Duodenal mucosa (tissue), 2 donors: ENCODE data around the gene CACNA2D3.

Source experiments
- H3K27ac ChIP-seq: one replicate; pipeline ENCODE4 v1.7.0; 2013; ENCODE audit warnings: low read depth, low read length
- H3K27me3 ChIP-seq, 2 donors: one replicate each; pipeline ENCODE4 v1.7.0; 2013; ENCODE audit warnings: low read length in 2 of 2, control low read depth in 1 of 2; ENCODE audit not compliant: insufficient read depth in 2 of 2, control insufficient read depth in 1 of 2
- H3K36me3 ChIP-seq, 2 donors: one replicate each; pipeline ENCODE4 v1.7.0; 2013; ENCODE audit warnings: low read length in 2 of 2, control low read depth in 1 of 2; ENCODE audit not compliant: insufficient read depth in 2 of 2, control insufficient read depth in 1 of 2
- H3K4me1 ChIP-seq, 2 donors: one replicate each; pipeline ENCODE4 v1.7.0; 2013; ENCODE audit warnings: low read length in 2 of 2, control low read depth in 1 of 2; ENCODE audit not compliant: insufficient read depth in 2 of 2, control insufficient read depth in 1 of 2
- H3K4me3 ChIP-seq, 2 donors: one replicate each; pipeline ENCODE4 v1.7.0; 2013; ENCODE audit warnings: low read length in 2 of 2, low read depth in 1 of 2
- H3K9ac ChIP-seq, 2 donors: one replicate each; pipeline ENCODE4 v1.7.0; 2013; ENCODE audit warnings: low read length in 2 of 2, low read depth in 1 of 2
- H3K9me3 ChIP-seq, 2 donors: one replicate each; pipeline ENCODE4 v1.7.0; 2013; ENCODE audit warnings: low read length in 2 of 2, control low read depth in 1 of 2; ENCODE audit not compliant: control insufficient read depth in 1 of 2

Gene CACNA2D3

DNA sequence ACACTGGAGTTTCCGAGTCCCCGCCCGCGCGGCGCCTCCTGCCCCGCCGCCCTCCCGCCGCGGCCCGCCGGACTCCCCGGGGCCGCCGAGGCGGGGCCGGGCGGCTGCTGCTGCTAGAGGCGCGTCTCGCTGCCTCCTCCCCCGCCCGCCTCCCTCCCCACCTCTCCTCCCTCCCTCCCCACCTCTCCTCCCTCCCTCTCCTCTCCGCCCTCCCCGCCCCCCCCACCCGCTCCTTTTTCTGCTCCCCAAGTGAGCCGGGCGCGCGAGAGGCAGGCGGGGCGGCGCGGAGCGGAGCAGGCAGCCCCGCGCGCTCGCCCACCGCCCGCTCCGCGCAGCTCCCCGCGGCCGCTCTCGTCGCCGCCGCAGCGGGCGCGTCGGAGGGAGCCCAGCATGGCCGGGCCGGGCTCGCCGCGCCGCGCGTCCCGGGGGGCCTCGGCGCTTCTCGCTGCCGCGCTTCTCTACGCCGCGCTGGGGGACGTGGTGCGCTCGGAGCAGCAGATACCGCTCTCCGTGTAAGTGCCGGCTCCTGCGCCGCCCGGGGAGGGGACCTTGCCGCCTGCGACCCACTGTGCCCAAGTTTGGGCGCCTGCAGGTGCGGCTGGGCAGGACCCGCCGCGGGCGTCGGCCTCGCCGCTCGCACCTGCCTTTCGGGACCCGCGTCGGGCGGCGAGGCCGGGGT is at the start of gene CACNA2D3:
Gene CACNA2D3, plus strand, starts transcription at position 229 of the 679 bp plus-strand sequence.
- H3K4me1 ChIP-seq = peaks cover 0 to 2% of the 10 kb centered on the region in 2 donors
- H3K4me3 ChIP-seq = peak within 1 kb of the TSS; percentile 28 to 29
- H3K27me3 ChIP-seq = peaks cover 44 to 55% of the 10 kb centered on the region in 2 donors
- no peaks in the 10 kb centered on the region for H3K36me3 ChIP-seq
- no peaks in the 10 kb centered on the region for H3K9me3 ChIP-seq
- H3K9ac ChIP-seq = no peak within 1 kb of the TSS
- H3K27ac ChIP-seq = no peak within 1 kb of the TSS

- Histone ChIP-seq H3K4me1 (no peaks in the 10 kb centered on the region), H3K9ac (no peak overlapping the region)
Observed at GRCh38 chr3:54073386-54073785, 49.0 kb upstream of the CACNA2D3 start.

DNA sequence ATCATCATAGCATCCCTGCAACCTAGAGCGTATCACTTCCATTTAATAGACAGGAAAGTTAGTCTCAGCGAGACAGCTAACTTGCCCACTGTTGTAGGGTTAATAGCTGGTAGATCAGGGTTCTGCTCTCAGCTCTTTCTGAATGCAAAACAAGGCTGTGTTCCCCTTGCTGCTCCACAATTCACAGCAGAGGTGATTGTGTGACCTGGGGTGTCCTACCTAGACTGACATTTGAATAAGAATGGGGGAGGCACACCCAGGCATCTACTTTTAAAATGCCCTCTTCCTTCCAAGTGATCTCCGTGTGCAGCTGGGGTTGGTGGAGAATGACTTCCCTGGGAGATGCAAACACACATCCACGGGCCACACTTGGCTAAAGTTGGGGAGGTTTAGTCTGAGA is 43.0 kb upstream of the CACNA2D3 start:
- H3K4me3 ChIP-seq = no peak overlapping the region
- H3K9me3 ChIP-seq = no peaks in the 10 kb centered on the region
- peaks cover 3 to 6% of the 10 kb centered on the region in 2 donors for H3K27me3 ChIP-seq
- no peak overlapping the region for H3K27ac ChIP-seq
- no peak overlapping the region for H3K9ac ChIP-seq
- no peaks in the 10 kb centered on the region for H3K36me3 ChIP-seq
- no peaks in the 10 kb centered on the region for H3K4me1 ChIP-seq

More at GRCh38 chr3:54073386-54073785, 49.0 kb upstream of the CACNA2D3 start:
- Histone ChIP-seq H3K36me3 (no peaks in the 10 kb centered on the region), H3K4me3 (no peak overlapping the region), H3K27me3 (peaks cover 2 to 3% of the 10 kb centered on the region in 2 donors), H3K9me3 (peaks cover 12% of the 10 kb centered on the region in 2 donors), H3K27ac (no peak overlapping the region)

- Histone ChIP-seq H3K27ac (no peak overlapping the region), H3K36me3 (no peaks in the 10 kb centered on the region), H3K4me1 (no peaks in the 10 kb centered on the region), H3K9ac (no peak overlapping the region), H3K4me3 (no peak overlapping the region), H3K9me3 (no peaks in the 10 kb centered on the region), H3K27me3 (peaks cover 3 to 10% of the 10 kb centered on the region in 2 donors)
Observed at GRCh38 chr3:54079730-54080325, 42.5 kb upstream of the CACNA2D3 start.

DNA sequence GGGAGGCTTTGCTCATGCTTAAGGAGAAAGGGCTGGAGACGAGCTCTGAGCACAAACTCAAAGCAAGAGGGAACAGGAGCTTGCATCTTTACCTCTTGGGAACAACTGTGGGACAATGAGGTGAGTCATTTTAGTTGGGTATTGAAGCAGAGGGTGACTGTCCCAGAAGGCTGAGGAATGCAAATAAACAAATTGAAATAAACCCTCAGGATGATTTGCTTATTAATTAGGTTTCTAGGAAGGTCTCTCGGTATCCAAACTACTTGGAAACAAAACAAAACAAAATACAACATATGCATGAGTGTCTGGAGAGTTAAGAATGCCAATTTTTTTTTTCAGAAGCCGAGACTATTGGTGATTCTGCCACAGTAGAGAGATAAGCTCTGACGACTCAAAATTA is 38.4 kb upstream of the CACNA2D3 start:
- Histone ChIP-seq H3K36me3 (no peaks in the 10 kb centered on the region), H3K27ac (no peak overlapping the region), H3K27me3 (peaks cover 17 to 23% of the 10 kb centered on the region in 2 donors), H3K9me3 (no peaks in the 10 kb centered on the region), H3K9ac (no peak overlapping the region), H3K4me3 (no peak overlapping the region), H3K4me1 (no peaks in the 10 kb centered on the region)

GRCh38 chr3:54085936-54086335 is 36.4 kb upstream of the CACNA2D3 start:
- no peaks in the 10 kb centered on the region for H3K9me3 ChIP-seq
- H3K4me1 ChIP-seq = no peaks in the 10 kb centered on the region
- peaks cover 14 to 23% of the 10 kb centered on the region in 2 donors for H3K27me3 ChIP-seq
- H3K36me3 ChIP-seq = no peaks in the 10 kb centered on the region
- no peak overlapping the region for H3K27ac ChIP-seq
- H3K9ac ChIP-seq = no peak overlapping the region
- H3K4me3 ChIP-seq = no peak overlapping the region

DNA sequence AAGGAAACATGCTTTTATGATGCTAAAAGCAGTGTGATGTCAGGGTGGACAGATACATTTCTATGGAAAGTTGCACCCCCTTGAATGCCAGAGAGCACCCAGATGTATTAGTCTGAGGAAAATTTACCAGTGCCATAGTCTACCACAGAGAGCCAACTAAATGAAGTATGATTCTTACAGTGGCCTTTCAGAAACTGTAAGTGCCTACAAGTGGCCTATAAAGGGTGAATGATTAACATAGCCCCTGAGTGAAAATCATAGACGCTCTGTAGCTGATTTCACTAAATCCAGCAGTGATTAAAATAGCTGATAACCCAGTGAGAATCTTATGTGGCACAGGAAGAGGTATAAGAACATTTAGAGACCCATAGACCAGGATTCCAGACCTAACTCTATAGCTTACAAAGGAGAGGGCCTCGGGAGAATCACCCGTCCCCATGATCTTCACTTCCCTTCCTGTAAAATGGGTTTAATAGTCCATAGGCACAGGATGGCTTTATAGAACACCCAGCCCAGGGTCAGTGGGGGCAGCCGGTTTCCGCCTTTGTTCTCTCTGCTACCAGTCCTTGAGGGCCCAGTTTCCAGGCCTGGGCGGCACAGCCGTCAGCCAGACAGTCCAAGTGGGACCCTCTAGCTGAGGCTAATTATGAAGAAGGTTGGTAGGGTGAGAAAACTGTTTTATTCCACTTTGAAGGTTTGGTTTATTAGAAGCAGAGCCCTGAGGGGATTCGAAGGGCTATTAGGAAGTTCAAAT is 35.5 kb upstream of the CACNA2D3 start:
- H3K4me3 ChIP-seq = no peak overlapping the region

DNA sequence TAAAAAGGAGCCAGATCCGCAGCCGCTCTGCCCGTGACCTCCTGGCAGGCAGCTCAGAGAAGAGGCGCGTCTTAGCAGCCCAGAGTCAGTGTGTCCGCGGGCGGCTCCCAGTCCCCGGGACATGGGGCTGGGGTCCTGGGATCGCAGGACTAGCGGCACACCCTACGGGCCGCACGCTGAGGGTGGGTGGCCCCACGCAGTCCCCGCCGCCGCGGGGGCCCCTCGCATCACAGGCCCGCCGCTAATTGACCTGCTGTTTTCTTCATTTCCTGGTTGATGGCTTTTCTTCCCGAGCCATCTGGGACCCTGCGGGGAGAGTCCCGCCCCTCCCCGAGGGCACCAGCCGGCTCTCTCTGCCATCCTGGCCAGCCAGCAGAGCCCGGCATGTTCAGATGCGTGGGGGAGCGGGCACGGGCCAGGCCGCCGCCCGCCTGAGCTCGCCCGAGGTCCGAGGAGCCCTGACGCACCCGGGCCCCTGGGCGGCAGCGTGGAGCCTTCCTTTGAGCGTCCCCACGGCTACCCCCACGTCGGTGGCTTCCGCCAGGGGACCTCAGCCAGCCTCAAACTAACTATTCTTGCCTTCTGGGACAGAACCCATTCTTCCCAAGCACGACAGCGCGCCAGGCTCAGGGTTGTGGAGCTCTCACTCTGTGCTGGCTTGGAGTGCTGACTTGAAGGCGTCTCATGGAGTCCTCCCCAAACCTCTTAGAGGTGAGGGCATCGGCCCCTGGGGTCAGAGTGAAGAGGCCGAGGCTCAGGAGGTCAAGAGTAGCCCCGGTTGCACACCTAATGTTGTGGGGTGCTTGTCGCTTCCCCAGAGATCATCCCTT is 34.6 kb upstream of the CACNA2D3 start:
- H3K4me3 ChIP-seq = no peak overlapping the region
- no peaks in the 10 kb centered on the region for H3K36me3 ChIP-seq
- no peak overlapping the region for H3K9ac ChIP-seq
- no peaks in the 10 kb centered on the region for H3K4me1 ChIP-seq
- H3K27ac ChIP-seq = no peak overlapping the region
- H3K27me3 ChIP-seq = peaks cover 14 to 23% of the 10 kb centered on the region in 2 donors
- no peaks in the 10 kb centered on the region for H3K9me3 ChIP-seq

More for the DNA sequence above, 35.5 kb upstream of the CACNA2D3 start:
- H3K9me3 ChIP-seq = no peaks in the 10 kb centered on the region
- H3K27me3 ChIP-seq = peaks cover 14 to 23% of the 10 kb centered on the region in 2 donors
- no peaks in the 10 kb centered on the region for H3K4me1 ChIP-seq
- H3K27ac ChIP-seq = no peak overlapping the region
- no peak overlapping the region for H3K9ac ChIP-seq
- no peaks in the 10 kb centered on the region for H3K36me3 ChIP-seq

GRCh38 chr3:54093491-54094248 is 28.7 kb upstream of the CACNA2D3 start:
- Histone ChIP-seq H3K4me1 (no peaks in the 10 kb centered on the region), H3K36me3 (no peaks in the 10 kb centered on the region), H3K9me3 (no peaks in the 10 kb centered on the region), H3K9ac (no peak overlapping the region), H3K27ac (no peak overlapping the region), H3K4me3 (no peak overlapping the region), H3K27me3 (peaks cover under 1 to 2% of the 10 kb centered on the region in 2 donors)
